ENCODE measurements around the gene MOSPD3. TPM values are rescaled to one million over a fixed set of nuclear protein-coding genes. Genes with fewer than 3 reads are reported as not detected.

MOSPD3 gene
- total RNA-seq, 1 donor from 2014 or later: 11.8 TPM

GRCh38 chr7:100568896-100569844 lies 43.2 kb upstream of the MOSPD3 start:
- TF ChIP-seq CTCF (IDR thresholded peaks at IDR 0.05): peak in 2 of 3 experiments; percentile 11 to 18
- no peak for TF ChIP-seq POLR2A (IDR thresholded peaks at IDR 0.05)
- peak in 1 of 2 donors; percentile 42 for TF ChIP-seq POLR2AphosphoS5 (IDR thresholded peaks at IDR 0.05; ENCODE audit: insufficient read depth in 1 of 2, low read depth in 1 of 2)
- peak overlapping the region; percentile 21 to 54 for H3K4me3 ChIP-seq
- H3K27ac ChIP-seq: peak overlapping the region; percentile 17
- H3K9me3 ChIP-seq: no peaks in the 10 kb centered on the region
- H3K4me1 ChIP-seq: peaks cover 26% of the 10 kb centered on the region
- no peaks in the 10 kb centered on the region for H3K36me3 ChIP-seq
- DNase-seq (ENCODE audit: extremely low spot score in 2 of 2): no peak
- no peaks in the 10 kb centered on the region for H3K27me3 ChIP-seq
- intact Hi-C loops (cut with DNase I): loop anchor here (5.0 kb wide), 1 partner anchor 123 kb away; the partner anchor contains the start of gene GIGYF1

GRCh38 chr7:100570954-100571828 lies 41.1 kb upstream of the MOSPD3 start:
- H3K4me3 ChIP-seq: no peak overlapping the region
- H3K27ac ChIP-seq: no peak overlapping the region
- DNase-seq (ENCODE audit: extremely low spot score in 2 of 2): no peak
- H3K27me3 ChIP-seq: no peaks in the 10 kb centered on the region
- H3K36me3 ChIP-seq: peaks cover 0 to 16% of the 10 kb centered on the region in 2 donors
- TF ChIP-seq CTCF (IDR thresholded peaks at IDR 0.05): no peak
- no peak for TF ChIP-seq POLR2AphosphoS5 (IDR thresholded peaks at IDR 0.05; ENCODE audit: insufficient read depth in 1 of 2, low read depth in 1 of 2)
- TF ChIP-seq POLR2A (IDR thresholded peaks at IDR 0.05): no peak
- H3K4me1 ChIP-seq: peaks cover 26% of the 10 kb centered on the region
- H3K9me3 ChIP-seq: no peaks in the 10 kb centered on the region
- intact Hi-C loops (cut with DNase I): no loop called here

GRCh38 chr7:100571829-100572116 lies 40.6 kb upstream of the MOSPD3 start:
- no peaks in the 10 kb centered on the region for H3K27me3 ChIP-seq

GRCh38 chr7:100572281-100572948 lies 39.9 kb upstream of the MOSPD3 start:
- intact Hi-C loops (cut with DNase I): no loop called here
- H3K27ac ChIP-seq: no peak overlapping the region
- TF ChIP-seq CTCF (IDR thresholded peaks at IDR 0.05): no peak
- no peak for TF ChIP-seq POLR2A (IDR thresholded peaks at IDR 0.05)
- no peak for TF ChIP-seq POLR2AphosphoS5 (IDR thresholded peaks at IDR 0.05; ENCODE audit: insufficient read depth in 1 of 2, low read depth in 1 of 2)
- H3K36me3 ChIP-seq: peaks cover 0 to 29% of the 10 kb centered on the region in 2 donors
- no peaks in the 10 kb centered on the region for H3K9me3 ChIP-seq
- no peak for DNase-seq (ENCODE audit: extremely low spot score in 2 of 2)
- H3K27me3 ChIP-seq: no peaks in the 10 kb centered on the region
- H3K4me3 ChIP-seq: no peak overlapping the region
- peaks cover 24% of the 10 kb centered on the region for H3K4me1 ChIP-seq

More at GRCh38 chr7:100571829-100572116, 40.6 kb upstream of the MOSPD3 start:
- intact Hi-C loops (cut with DNase I): no loop called here
- no peak for DNase-seq (ENCODE audit: extremely low spot score in 2 of 2)
- Histone ChIP-seq H3K4me1 (peaks cover 26% of the 10 kb centered on the region), H3K36me3 (peaks cover 0 to 22% of the 10 kb centered on the region in 2 donors), H3K9me3 (no peaks in the 10 kb centered on the region), H3K27ac (no peak overlapping the region), H3K4me3 (no peak overlapping the region)
- TF ChIP-seq CTCF (IDR thresholded peaks at IDR 0.05) (no peak), POLR2AphosphoS5 (IDR thresholded peaks at IDR 0.05; ENCODE audit: insufficient read depth in 1 of 2, low read depth in 1 of 2) (no peak), POLR2A (IDR thresholded peaks at IDR 0.05) (no peak)
